SK-N-SH (cell line): ENCODE measurements around the gene THUMPD2. TPM values are rescaled to one million over a fixed set of nuclear protein-coding genes. Genes with fewer than 3 reads are reported as not detected.

Experiments used
- CTCF ChIA-PET: fragments of 300-600, 350-600 bp; formaldehyde crosslinking; extraction: SDS; loops from one replicate; lab custom pipeline; 2021; lab: Yijun Ruan, JAX
- POLR2A ChIA-PET: fragments of 350-600 bp; sonication (Branson Sonifier 250); formaldehyde crosslinking; extraction: SDS; loops from one replicate; lab custom pipeline; 2020; ENCODE audit warnings: antibody characterized with exemption, inconsistent platforms; lab: Yijun Ruan, JAX
- DNase-seq: peaks from one replicate; pipeline ENCODE4 v3.0.0; 2012
- H2AFZ ChIP-seq: fragments of 200-600 bp; sonication (generic); 2 replicates; pipeline ENCODE4 v1.8.1; 2016; ENCODE audit warnings: antibody characterized with exemption, mild to moderate bottlenecking, low read depth
- H3F3A ChIP-seq: fragments of 200-600 bp; sonication (generic); replicated peaks from 2 replicates; pipeline ENCODE3; 2016; ENCODE audit warnings: antibody characterized with exemption, mild to moderate bottlenecking; ENCODE audit not compliant: insufficient read depth
- H3K27ac ChIP-seq, 2 experiments: fragments of 200-500 bp in 1 of 2; fragments of 200-600 bp in 1 of 2; sonication (Bioruptor generic) in 1 of 2; sonication (generic), shearing (Covaris generic) in 1 of 2; 2 replicates each; pipeline versions ENCODE4 v1.5.1 to v1.6.1; 2014 to 2016; ENCODE audit warnings: low read depth in 2 of 2, inconsistent platforms in 1 of 2, low read length in 1 of 2, mild to moderate bottlenecking in 1 of 2, mixed read lengths in 1 of 2
- H3K27me3 ChIP-seq: fragments of 200-600 bp; sonication (generic), shearing (Covaris generic); 2 replicates; pipeline ENCODE4 v1.6.1; 2016; ENCODE audit warnings: mixed run types; ENCODE audit not compliant: insufficient read depth
- H3K36me3 ChIP-seq, 2 experiments: fragments of 200-500 bp in 1 of 2; fragments of 200-600 bp in 1 of 2; sonication (Bioruptor generic) in 1 of 2; sonication (generic) in 1 of 2; replicated peaks in 1 of 2; 2 replicates each; pipeline versions ENCODE3 to v1.5.1; 2014 to 2016; ENCODE audit warnings: low read length in 1 of 2, mild to moderate bottlenecking in 1 of 2; ENCODE audit not compliant: insufficient read depth in 2 of 2, control insufficient read depth in 1 of 2
- H3K4me1 ChIP-seq, 2 experiments: fragments of 200-500 bp in 1 of 2; fragments of 200-600 bp in 1 of 2; sonication (Bioruptor generic) in 1 of 2; sonication (generic), shearing (Covaris generic) in 1 of 2; 2 replicates each; pipeline versions ENCODE4 v1.5.1 to v1.6.1; 2014 to 2016; ENCODE audit warnings: low read depth in 1 of 2, low read length in 1 of 2, mixed run types in 1 of 2; ENCODE audit not compliant: insufficient read depth in 2 of 2, control insufficient read depth in 1 of 2
- H3K4me2 ChIP-seq: fragments of 200-600 bp; sonication (generic), shearing (Covaris generic); 2 replicates; pipeline ENCODE4 v1.6.1; 2017; ENCODE audit warnings: mixed run types
- H3K4me3 ChIP-seq, 2 experiments: fragments of 200-500 bp in 1 of 2; fragments of 200-600 bp in 1 of 2; sonication (Bioruptor generic) in 1 of 2; sonication (generic), shearing (Covaris generic) in 1 of 2; 2 replicates each; pipeline versions ENCODE4 v1.5.1 to v1.8.1; 2014 to 2016; ENCODE audit warnings: low read depth in 2 of 2, inconsistent platforms in 1 of 2, low read length in 1 of 2, mild to moderate bottlenecking in 1 of 2, mixed read lengths in 1 of 2, moderate library complexity in 1 of 2
- H3K79me2 ChIP-seq: fragments of 200-600 bp; sonication (generic); 2 replicates; pipeline ENCODE4 v1.8.1; 2017; ENCODE audit warnings: mild to moderate bottlenecking; ENCODE audit not compliant: insufficient read depth
- H3K9ac ChIP-seq: fragments of 200-600 bp; sonication (generic); 2 replicates; pipeline ENCODE4 v1.6.1; 2017; ENCODE audit warnings: mixed run types
- H3K9me2 ChIP-seq: fragments of 200-600 bp; sonication (generic); 2 replicates; pipeline ENCODE4 v1.6.1; 2017; ENCODE audit warnings: mixed run types
- H3K9me3 ChIP-seq: fragments of 200-600 bp; sonication (generic); 2 replicates; pipeline ENCODE4 v1.6.1; 2017; ENCODE audit warnings: mixed run types, mild to moderate bottlenecking, moderate library complexity
- H4K20me1 ChIP-seq: fragments of 200-600 bp; sonication (generic); 2 replicates; pipeline ENCODE4 v1.6.1; 2017; ENCODE audit warnings: mild to moderate bottlenecking, mixed run types; ENCODE audit not compliant: insufficient read depth
- EZH2phosphoT487 ChIP-seq: fragments of 200-600 bp; sonication (generic); IDR thresholded peaks from 2 replicates; pipeline ENCODE4 v1.6.1; 2017; ENCODE audit warnings: low read depth, mixed run types, mild to moderate bottlenecking, antibody characterized with exemption, moderate library complexity, borderline replicate concordance
- FOXJ3 ChIP-seq: sonication (generic); formaldehyde crosslinking; IDR thresholded peaks from 2 replicates; pipeline ENCODE4 v1.5.1; 2020; ENCODE audit warnings: mild to moderate bottlenecking, missing genetic modification reagents
- FOXM1 ChIP-seq: IDR thresholded peaks from 2 replicates; pipeline ENCODE4 v1.4.0; 2012; ENCODE audit warnings: low read depth, mild to moderate bottlenecking
- GABPA ChIP-seq: IDR thresholded peaks from 2 replicates; pipeline ENCODE4 v1.4.0; 2012; ENCODE audit warnings: low read depth, mild to moderate bottlenecking
- GATA2 ChIP-seq: sonication (generic); formaldehyde crosslinking; IDR thresholded peaks from 2 replicates; pipeline ENCODE4 v1.5.0; 2020; ENCODE audit warnings: mild to moderate bottlenecking, missing genetic modification reagents
- MEF2A ChIP-seq: IDR thresholded peaks from 2 replicates; pipeline ENCODE4 v1.4.0; 2012; ENCODE audit warnings: low read depth, borderline replicate concordance
- RCOR1 ChIP-seq: fragments of 150-350 bp; IDR thresholded peaks from 2 replicates; pipeline ENCODE4 v1.6.1; 2017; ENCODE audit warnings: antibody characterized with exemption, low read length
- RFX5 ChIP-seq: IDR thresholded peaks from 2 replicates; pipeline ENCODE4 v1.6.1; 2012; ENCODE audit warnings: mild to moderate bottlenecking, improper control_type of control experiment, low read length
- RXRA ChIP-seq: IDR thresholded peaks from 2 replicates; pipeline ENCODE4 v1.4.0; 2012; ENCODE audit warnings: low read depth, mild to moderate bottlenecking, borderline replicate concordance
- SIN3A ChIP-seq: IDR thresholded peaks from 2 replicates; pipeline ENCODE4 v1.6.1; 2012; ENCODE audit warnings: low read depth, mild to moderate bottlenecking, low read length, moderate library complexity, borderline replicate concordance
- SMC3 ChIP-seq: IDR thresholded peaks from 2 replicates; pipeline ENCODE4 v1.6.1; 2012; ENCODE audit warnings: low read depth, low read length, improper control_type of control experiment
- TCF12 ChIP-seq: IDR thresholded peaks from 2 replicates; pipeline ENCODE4 v1.4.0; 2012
- TEAD4 ChIP-seq: IDR thresholded peaks from 2 replicates; pipeline ENCODE4 v1.4.0; 2012; ENCODE audit warnings: mild to moderate bottlenecking, borderline replicate concordance; ENCODE audit not compliant: insufficient read depth
- WGBS: methylation state at CpG from one replicate; pipeline ENCODE4 v1.1.6; 2017; ENCODE audit warnings: low lambda C conversion rate; 5-methylcytosine and 5-hydroxymethylcytosine counted together
- polyA plus RNA-seq, 3 experiments: library from polyadenylated mRNA; depleted of rRNA; stranded (reverse); fragments of >200 nt; gene quantifications; 2 replicates each; pipeline ENCODE4 v1.2.3, GENCODE V29; 2012
- TF ChIP-seq, protein P1 (sequence below): IDR thresholded peaks from 2 replicates; pipeline ENCODE4 v1.4.0; 2012; ENCODE audit warnings: low read depth
- TF ChIP-seq, protein P2 (sequence below): IDR thresholded peaks from 2 replicates; pipeline ENCODE4 v1.6.1; 2012; ENCODE audit warnings: mild to moderate bottlenecking, low read depth, low read length, moderate library complexity
- TF ChIP-seq, protein P3 (sequence below): fragments of 150-350 bp; IDR thresholded peaks from 2 replicates; pipeline ENCODE4 v1.6.1; 2017; ENCODE audit warnings: antibody characterized with exemption, low read length, low read depth, borderline replicate concordance

THUMPD2 gene
- polyA plus RNA-seq, 1 of the 3 experiments (the other 2 are of a cell fraction) = 5.3 TPM

DNA sequence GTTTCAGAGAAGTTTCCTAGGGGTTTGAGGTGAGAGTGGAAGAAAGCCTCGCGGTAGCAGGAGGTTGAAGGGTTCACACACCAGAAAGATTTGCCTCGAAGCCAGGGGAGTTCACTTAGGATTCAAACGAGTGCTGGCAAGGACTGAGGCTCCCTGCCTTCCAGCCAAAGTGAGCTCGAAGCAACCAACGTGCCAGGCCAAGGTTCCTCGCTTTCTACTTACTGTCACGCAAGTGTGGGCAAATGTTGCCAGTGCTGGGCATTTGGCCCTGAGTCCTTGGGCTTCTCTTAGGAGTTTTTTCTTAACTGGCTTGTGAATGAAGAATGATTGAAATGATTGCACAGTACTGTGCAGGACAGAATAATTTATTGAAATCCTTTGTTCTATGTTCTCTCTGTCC is 59.7 kb downstream of the THUMPD2 start:
- 62% methylated on average over 4 of the region's 8 CpGs for WGBS
- Histone ChIP-seq H3K9ac (no peak overlapping the region), H3K79me2 (no peaks in the 10 kb centered on the region), H3K4me1 (peaks cover 0 to 4% of the 10 kb centered on the region in 2 experiments; a peak in 2 of 4 replicates), H3K9me2 (no peaks in the 10 kb centered on the region), H3K27me3 (no peaks in the 10 kb centered on the region)
- no peak for TF ChIP-seq GABPA
- TF ChIP-seq RXRA = no peak
- no peak for TF ChIP-seq EZH2phosphoT487
- TF ChIP-seq, protein P1, sequence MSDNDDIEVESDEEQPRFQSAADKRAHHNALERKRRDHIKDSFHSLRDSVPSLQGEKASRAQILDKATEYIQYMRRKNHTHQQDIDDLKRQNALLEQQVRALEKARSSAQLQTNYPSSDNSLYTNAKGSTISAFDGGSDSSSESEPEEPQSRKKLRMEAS = no peak
- TF ChIP-seq, protein P2, sequence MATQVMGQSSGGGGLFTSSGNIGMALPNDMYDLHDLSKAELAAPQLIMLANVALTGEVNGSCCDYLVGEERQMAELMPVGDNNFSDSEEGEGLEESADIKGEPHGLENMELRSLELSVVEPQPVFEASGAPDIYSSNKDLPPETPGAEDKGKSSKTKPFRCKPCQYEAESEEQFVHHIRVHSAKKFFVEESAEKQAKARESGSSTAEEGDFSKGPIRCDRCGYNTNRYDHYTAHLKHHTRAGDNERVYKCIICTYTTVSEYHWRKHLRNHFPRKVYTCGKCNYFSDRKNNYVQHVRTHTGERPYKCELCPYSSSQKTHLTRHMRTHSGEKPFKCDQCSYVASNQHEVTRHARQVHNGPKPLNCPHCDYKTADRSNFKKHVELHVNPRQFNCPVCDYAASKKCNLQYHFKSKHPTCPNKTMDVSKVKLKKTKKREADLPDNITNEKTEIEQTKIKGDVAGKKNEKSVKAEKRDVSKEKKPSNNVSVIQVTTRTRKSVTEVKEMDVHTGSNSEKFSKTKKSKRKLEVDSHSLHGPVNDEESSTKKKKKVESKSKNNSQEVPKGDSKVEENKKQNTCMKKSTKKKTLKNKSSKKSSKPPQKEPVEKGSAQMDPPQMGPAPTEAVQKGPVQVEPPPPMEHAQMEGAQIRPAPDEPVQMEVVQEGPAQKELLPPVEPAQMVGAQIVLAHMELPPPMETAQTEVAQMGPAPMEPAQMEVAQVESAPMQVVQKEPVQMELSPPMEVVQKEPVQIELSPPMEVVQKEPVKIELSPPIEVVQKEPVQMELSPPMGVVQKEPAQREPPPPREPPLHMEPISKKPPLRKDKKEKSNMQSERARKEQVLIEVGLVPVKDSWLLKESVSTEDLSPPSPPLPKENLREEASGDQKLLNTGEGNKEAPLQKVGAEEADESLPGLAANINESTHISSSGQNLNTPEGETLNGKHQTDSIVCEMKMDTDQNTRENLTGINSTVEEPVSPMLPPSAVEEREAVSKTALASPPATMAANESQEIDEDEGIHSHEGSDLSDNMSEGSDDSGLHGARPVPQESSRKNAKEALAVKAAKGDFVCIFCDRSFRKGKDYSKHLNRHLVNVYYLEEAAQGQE = no peak
- TF ChIP-seq, protein P3, sequence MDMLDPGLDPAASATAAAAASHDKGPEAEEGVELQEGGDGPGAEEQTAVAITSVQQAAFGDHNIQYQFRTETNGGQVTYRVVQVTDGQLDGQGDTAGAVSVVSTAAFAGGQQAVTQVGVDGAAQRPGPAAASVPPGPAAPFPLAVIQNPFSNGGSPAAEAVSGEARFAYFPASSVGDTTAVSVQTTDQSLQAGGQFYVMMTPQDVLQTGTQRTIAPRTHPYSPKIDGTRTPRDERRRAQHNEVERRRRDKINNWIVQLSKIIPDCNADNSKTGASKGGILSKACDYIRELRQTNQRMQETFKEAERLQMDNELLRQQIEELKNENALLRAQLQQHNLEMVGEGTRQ = no peak
- no peak for TF ChIP-seq FOXJ3 (CRISPR knock-in tag)
- no peak for TF ChIP-seq FOXM1
- TF ChIP-seq GATA2 (CRISPR knock-in tag) = no peak
- no peak for TF ChIP-seq SIN3A
- TF ChIP-seq TCF12 = no peak
- TF ChIP-seq, all 33 proteins: peak for 0
- POLR2A ChIA-PET = no interaction called here
- Histone ChIP-seq H2AFZ (no peak overlapping the region), H4K20me1 (no peaks in the 10 kb centered on the region), H3K36me3 (no peaks in the 10 kb centered on the region), H3K9me3 (no peaks in the 10 kb centered on the region), H3K4me3 (no peak overlapping the region), H3K4me2 (no peak overlapping the region), H3F3A (no peaks in the 10 kb centered on the region), H3K27ac (no peak overlapping the region)
- CTCF ChIA-PET = interaction anchor here (0.7 to 10.8 kb wide), 4 partner anchors 10 to 323 kb away, joined by 3 to 88 read pairs (median 5); no protein-coding TSS in a partner anchor
- no peak for DNase-seq

DNA sequence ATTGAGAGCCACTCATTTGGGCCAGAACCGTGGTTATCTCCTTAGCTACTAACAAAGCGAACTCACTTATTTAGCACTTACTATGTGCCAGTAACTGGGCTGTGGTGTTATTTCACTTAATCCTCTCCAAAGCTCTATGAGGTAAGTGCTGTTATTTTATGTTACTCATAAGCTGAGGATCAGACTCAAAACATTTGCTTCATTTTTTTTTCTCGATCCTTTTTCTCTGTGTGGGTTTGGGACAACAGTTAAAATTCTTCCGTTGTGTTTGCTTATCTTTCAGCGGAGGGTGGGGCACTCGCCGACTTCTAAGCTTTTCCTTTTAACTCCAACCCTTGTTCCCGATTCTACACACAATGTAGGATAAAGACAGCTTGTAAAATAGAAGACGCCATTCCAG is 60.6 kb downstream of the THUMPD2 start:
- no peaks in the 10 kb centered on the region for H3K79me2 ChIP-seq
- no peaks in the 10 kb centered on the region for H4K20me1 ChIP-seq
- H3K9me2 ChIP-seq = no peaks in the 10 kb centered on the region
- H3F3A ChIP-seq = no peaks in the 10 kb centered on the region
- H3K4me3 ChIP-seq = no peak overlapping the region
- no peaks in the 10 kb centered on the region for H3K9me3 ChIP-seq
- no peak for DNase-seq
- TF ChIP-seq, protein P3 = no peak
- TF ChIP-seq RFX5 (no peak), MEF2A (no peak), TEAD4 (no peak), SIN3A (no peak), RCOR1 (no peak), SMC3 (no peak), GABPA (no peak)
- TF ChIP-seq, protein P2 = no peak
- POLR2A ChIA-PET = no interaction called here
- H3K4me1 ChIP-seq = peaks cover 0 to 3% of the 10 kb centered on the region in 2 experiments; a peak in 2 of 4 replicates
- H3K27ac ChIP-seq = no peak overlapping the region
- H2AFZ ChIP-seq = no peak overlapping the region
- no peaks in the 10 kb centered on the region for H3K36me3 ChIP-seq
- no peak overlapping the region for H3K4me2 ChIP-seq
- CTCF ChIA-PET = interaction anchor here (0.6 to 10.8 kb wide), 4 partner anchors 11 to 322 kb away, joined by 3 to 88 read pairs (median 5); no protein-coding TSS in a partner anchor
- no peak overlapping the region for H3K9ac ChIP-seq
- no peaks in the 10 kb centered on the region for H3K27me3 ChIP-seq
- WGBS = 88% methylated on average over 9 of the region's 9 CpGs
